ENCODE data around the gene LTA4H.

Gene LTA4H

DNA sequence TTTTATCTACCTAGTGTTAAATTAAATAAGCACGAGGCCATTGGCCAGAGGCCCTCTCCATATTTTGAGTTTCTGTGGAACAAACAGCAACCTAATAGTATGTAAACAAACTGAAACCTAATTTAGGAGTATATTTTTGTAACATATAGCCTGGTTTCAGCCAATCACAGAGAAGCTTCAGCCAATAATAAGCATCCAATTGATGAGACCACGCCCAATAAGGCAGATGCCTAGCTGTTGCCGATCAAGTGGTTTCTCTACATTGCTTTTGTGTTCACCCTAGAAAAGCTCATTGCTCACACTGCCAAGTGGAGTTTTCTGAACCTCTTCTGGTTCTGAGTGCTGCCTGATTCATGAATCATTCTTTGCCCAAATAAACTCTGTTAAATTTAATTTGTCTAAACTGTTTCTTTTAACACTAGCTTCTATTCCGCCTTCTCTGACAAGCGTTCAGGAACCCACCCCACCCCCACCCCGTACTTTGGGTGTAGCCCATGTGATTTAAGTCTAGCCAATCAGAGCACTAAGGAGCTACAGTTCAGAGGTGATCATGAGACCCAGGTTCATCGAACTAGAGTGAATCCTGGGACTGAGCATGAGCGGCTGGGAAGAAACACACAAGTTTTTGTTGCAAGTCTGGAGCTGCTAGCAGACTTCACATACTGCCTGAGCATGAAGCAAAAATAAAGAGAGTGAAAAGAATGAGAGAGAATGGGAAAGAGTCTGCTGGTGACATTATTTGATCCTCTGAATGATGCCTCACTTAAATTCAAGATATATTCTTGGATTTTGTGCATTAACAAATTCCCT, 21.5 kb upstream of the LTA4H start:
- no peak for DNase-seq

DNA sequence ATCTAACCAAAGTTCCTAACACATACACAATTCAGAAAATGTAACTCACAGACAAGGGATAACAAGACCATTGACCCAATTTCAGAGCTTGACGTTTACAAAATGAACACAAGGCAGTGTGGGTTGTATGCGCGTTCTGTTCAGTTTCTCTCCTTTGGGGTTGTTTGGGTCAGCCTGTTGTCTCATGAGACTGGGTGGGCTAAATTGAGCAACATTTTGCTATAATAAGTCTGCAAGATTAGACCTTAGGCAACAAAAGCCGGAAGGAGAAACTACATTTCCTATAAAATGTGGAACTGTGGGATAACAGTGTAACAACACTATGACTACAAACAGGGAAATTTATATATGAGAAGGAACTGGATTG, 18.8 kb upstream of the LTA4H start:
- no peak for DNase-seq

- no peak for DNase-seq
Observed at GRCh38 chr12:96053476-96054243, 18.3 kb upstream of the LTA4H start.

- DNase-seq = no peak
Observed at GRCh38 chr12:96051756-96052485, 16.5 kb upstream of the LTA4H start.

GRCh38 chr12:96050139-96050538, 14.8 kb upstream of the LTA4H start:
- no peak for DNase-seq

DNA sequence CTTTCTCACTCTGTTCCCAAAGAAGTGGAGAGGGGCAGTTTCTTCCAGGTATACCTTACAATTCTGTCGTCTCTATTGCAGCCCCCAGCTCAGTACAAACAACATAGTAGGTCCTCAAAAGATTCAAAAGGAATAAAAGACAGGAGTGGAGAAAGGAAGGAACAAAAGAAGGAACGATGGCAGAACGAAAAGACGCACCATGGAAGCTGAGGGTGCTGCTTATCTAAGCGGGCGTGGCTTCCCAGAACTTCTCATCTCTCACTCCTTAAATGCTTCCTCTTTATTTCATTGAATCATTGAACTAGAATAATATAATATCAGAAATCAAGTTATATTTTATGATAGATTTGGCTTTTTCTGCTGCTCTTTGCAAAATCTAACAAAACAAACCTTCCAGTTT, 13.7 kb upstream of the LTA4H start:
- no peak for DNase-seq

DNA sequence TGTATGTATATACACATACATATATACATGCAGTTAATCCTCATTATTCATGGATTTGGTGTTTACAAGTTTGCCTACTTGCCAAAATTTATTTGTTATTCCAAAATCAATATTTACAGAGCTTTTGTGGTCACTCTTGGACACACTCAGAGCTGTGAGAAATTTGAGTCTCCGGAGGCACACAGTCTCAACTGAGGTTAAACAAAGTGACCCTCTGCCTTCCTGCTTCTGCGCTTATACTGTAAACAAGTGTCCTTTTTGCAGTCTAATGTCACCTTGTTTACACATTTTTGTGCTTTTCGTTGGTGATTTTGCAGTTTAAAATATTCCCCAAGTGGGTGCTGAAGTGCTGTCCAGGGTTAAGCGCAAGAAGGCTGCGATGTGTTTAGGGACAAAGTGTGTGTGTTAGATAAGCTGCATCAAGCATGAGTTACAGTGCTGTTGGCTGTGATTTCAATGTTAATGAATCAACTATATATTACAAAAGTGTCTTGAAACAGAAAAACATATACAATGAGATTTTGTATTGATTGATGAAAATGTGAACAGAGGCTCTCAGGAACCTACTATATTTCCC, 13.1 kb upstream of the LTA4H start:
- DNase-seq = no peak

GRCh38 chr12:96047229-96048211, 12.1 kb upstream of the LTA4H start:
- no peak for DNase-seq

GRCh38 chr12:96046543-96047228, 11.3 kb upstream of the LTA4H start:
- DNase-seq = no peak

DNA sequence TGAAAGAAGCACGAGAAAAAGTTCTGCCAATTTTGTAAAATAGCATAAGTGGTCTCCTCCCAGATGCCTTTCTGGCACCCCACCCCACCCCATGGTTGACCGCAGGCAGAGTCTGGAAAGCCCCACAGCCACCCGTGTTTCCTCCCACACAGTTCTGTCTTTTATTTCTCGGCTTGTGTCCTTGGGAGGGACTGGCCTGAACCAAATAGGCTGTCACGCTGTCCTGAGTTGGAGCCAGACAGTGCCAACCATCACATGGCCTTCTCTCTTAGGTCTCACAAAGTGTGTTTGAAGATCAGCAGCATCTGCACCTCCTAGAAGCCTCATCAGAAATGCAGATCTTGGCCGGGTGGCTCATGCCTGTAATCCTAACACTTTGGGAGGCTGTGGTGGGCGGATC, 10.2 kb upstream of the LTA4H start:
- DNase-seq = no peak

DNA sequence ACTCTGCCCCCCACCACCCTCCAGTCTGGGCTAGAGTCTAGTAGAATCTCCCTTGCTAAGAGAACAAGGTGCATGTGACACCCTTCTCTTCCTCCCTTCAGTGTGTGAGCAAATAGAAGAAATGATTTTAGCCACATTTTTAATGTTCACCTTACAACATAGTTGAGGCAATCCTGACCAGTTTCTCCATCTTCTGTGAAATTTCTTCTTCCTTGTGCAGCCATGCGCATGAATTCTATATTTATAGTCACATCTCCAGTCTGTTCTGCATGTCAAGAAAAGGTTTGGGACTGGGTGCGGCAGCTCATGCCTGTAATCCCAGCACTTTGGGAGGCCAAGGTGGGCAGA, 9.5 kb upstream of the LTA4H start:
- DNase-seq = no peak

- DNase-seq = no peak
Observed at GRCh38 chr12:96044017-96044942, 8.9 kb upstream of the LTA4H start.

DNA sequence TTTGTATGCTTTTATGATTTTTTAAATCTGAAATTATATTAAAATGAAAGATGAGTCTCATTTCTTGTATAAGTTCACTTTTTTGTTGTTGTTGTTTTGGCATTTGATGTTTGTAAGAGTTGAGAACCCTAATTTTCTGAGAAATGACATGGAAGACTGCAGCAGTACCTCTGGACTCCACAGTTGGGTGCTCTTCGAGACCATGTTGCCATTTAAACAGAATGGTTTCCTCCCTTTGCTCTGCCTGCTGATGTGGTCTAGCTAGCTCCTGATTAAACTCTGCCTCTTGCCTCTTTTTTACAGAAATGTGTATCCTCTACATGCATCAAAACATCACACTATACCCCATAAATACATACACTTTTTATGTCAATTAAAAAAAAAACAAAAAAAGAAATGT, 5.8 kb upstream of the LTA4H start:
- DNase-seq = no peak

GRCh38 chr12:96040305-96041133, 5.1 kb upstream of the LTA4H start:
- DNase-seq = no peak

- DNase-seq = no peak
Observed at GRCh38 chr12:96039516-96039915, 4.1 kb upstream of the LTA4H start.

- no peak for DNase-seq
Observed at GRCh38 chr12:96036765-96037455, 1.5 kb upstream of the LTA4H start.

GRCh38 chr12:96034621-96035282, 635 bp downstream of the LTA4H start:
- DNase-seq = no peak

Data from activated effector memory CD4-positive, alpha-beta T cell treated with Interleukin-2 at 50 U/mL for 16 hours (primary cell).